HepG2 (cell line): ENCODE results near the gene EYA3. TPM values are rescaled to one million over a fixed set of nuclear protein-coding genes. Genes with fewer than 3 reads are reported as not detected.

Experiments used
- ASH2L ChIP-seq: fragments of 300-600, 200-600 bp; sonication (generic); IDR thresholded peaks from 2 replicates; pipeline ENCODE4 v1.7.0; 2017; ENCODE audit warnings: low read depth, mild to moderate bottlenecking, moderate library complexity, mixed read lengths, low read length; ENCODE audit not compliant: insufficient read length
- SAFB2 ChIP-seq: sonication (generic); formaldehyde crosslinking; IDR thresholded peaks from 2 replicates; pipeline ENCODE4 v1.5.1; 2020; ENCODE audit warnings: missing genetic modification reagents, low read depth, mild to moderate bottlenecking, borderline replicate concordance
- SOX13 ChIP-seq, 3 experiments: fragments of 450-650 bp in 1 of 3; sonication (generic) in 1 of 3; formaldehyde crosslinking in 1 of 3; IDR thresholded peaks in 2 of 3; conservative IDR thresholded peaks in 1 of 3; 2 replicates each; pipeline versions ENCODE4 v1.5.0 to v1.6.1; 2016 to 2020; ENCODE audit warnings: antibody characterized with exemption in 1 of 3, mild to moderate bottlenecking in 1 of 3, missing compliant biosample characterization in 1 of 3, missing genetic modification reagents in 1 of 3, moderate library complexity in 1 of 3
- YY1 ChIP-seq: IDR thresholded peaks from 2 replicates; pipeline ENCODE4 v1.6.1; 2011; ENCODE audit warnings: low read length, low read depth, moderate library complexity, mild to moderate bottlenecking; ENCODE audit not compliant: insufficient read depth, insufficient replicate concordance
- ZBTB37 ChIP-seq: sonication (generic); formaldehyde crosslinking; IDR thresholded peaks from 2 replicates; pipeline ENCODE4 v1.4.0; 2020; ENCODE audit warnings: mild to moderate bottlenecking, missing genetic modification reagents
- ZMYM2 ChIP-seq: sonication (generic); formaldehyde crosslinking; IDR thresholded peaks from 2 replicates; pipeline ENCODE4 v1.8.0; 2022; ENCODE audit warnings: mild to moderate bottlenecking, missing genetic modification reagents
- ZNF274 ChIP-seq: sonication (generic); formaldehyde crosslinking; IDR thresholded peaks from 2 replicates; pipeline ENCODE4 v1.5.1; 2020; ENCODE audit warnings: mild to moderate bottlenecking, missing genetic modification reagents
- polyA plus RNA-seq, 8 experiments: library from polyadenylated mRNA; depleted of rRNA in 3 of 8; stranded (reverse) in 7 of 8; unstranded in 1 of 8; fragments of >200 nt; fragmentation: Illumina TruSeq in 4 of 8; extraction: Trizol in 4 of 8; gene quantifications; 2 replicates each; pipeline versions ENCODE4 v1.2.1 to v1.2.3, GENCODE V29; 2011 to 2016; ENCODE audit warnings: low read depth in 4 of 8, missing spikeins in 1 of 8, mixed read lengths in 1 of 8; ENCODE audit not compliant: insufficient read depth in 1 of 8
- total RNA-seq, 5 experiments: library from RNA; depleted of rRNA; stranded (reverse); fragments of >200 nt; fragmentation: Illumina TruSeq; extraction: Trizol; gene quantifications; 2 replicates each; pipeline ENCODE4 v1.2.3, GENCODE V29; 2016; ENCODE audit warnings: low read depth in 1 of 5
- TF ChIP-seq, protein P1 (sequence below): sonication (generic); formaldehyde crosslinking; IDR thresholded peaks from 2 replicates; pipeline ENCODE4 v1.8.1; 2023; ENCODE audit warnings: mild to moderate bottlenecking, missing genetic modification reagents
- TF ChIP-seq, protein P2 (sequence below): sonication (generic); formaldehyde crosslinking; IDR thresholded peaks from 2 replicates; pipeline ENCODE4 v1.5.1; 2020; ENCODE audit warnings: mild to moderate bottlenecking, missing genetic modification reagents

The EYA3 gene
- total and polyA plus RNA-seq, 2 of the 13 experiments (the other 11 are each of a cell fraction or from before 2014, with no cell fraction given), result 13.9 to 19.7 TPM

DNA sequence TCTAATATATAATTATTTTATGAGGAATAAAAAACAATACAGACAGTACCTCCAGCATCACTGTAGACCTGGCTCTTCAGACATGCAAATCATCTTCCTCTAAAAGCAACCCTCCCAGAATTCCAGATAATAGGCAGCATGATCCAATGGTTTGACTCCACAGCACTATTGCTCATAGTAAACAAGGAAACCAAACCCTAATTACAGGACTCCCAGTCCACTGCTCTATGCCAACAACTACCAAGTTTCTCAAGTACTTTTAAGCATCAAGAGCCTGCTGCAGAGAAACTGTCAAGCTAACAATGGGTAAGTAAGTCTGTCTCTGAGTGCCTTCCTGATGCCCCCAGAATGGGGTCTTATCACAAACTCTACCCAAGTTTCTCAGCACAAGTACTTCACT lies 57.2 kb downstream of the EYA3 start (continued):
- TF ChIP-seq ZNF274 (CRISPR knock-in tag) (no peak), SOX13 (IDR thresholded peaks at IDR 0.05) (no peak), SOX13 (CRISPR knock-in tag; conservative IDR thresholded peaks at IDR 0.05 in 1 of 2, IDR thresholded peaks at IDR 0.05 in 1 of 2) (no peak), ZMYM2 (no peak), SAFB2 (no peak), ASH2L (no peak), YY1 (no peak), ZBTB37 (no peak)
- TF ChIP-seq, protein P1, sequence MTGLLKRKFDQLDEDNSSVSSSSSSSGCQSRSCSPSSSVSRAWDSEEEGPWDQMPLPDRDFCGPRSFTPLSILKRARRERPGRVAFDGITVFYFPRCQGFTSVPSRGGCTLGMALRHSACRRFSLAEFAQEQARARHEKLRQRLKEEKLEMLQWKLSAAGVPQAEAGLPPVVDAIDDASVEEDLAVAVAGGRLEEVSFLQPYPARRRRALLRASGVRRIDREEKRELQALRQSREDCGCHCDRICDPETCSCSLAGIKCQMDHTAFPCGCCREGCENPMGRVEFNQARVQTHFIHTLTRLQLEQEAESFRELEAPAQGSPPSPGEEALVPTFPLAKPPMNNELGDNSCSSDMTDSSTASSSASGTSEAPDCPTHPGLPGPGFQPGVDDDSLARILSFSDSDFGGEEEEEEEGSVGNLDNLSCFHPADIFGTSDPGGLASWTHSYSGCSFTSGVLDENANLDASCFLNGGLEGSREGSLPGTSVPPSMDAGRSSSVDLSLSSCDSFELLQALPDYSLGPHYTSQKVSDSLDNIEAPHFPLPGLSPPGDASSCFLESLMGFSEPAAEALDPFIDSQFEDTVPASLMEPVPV, result no peak
- TF ChIP-seq, protein P2, sequence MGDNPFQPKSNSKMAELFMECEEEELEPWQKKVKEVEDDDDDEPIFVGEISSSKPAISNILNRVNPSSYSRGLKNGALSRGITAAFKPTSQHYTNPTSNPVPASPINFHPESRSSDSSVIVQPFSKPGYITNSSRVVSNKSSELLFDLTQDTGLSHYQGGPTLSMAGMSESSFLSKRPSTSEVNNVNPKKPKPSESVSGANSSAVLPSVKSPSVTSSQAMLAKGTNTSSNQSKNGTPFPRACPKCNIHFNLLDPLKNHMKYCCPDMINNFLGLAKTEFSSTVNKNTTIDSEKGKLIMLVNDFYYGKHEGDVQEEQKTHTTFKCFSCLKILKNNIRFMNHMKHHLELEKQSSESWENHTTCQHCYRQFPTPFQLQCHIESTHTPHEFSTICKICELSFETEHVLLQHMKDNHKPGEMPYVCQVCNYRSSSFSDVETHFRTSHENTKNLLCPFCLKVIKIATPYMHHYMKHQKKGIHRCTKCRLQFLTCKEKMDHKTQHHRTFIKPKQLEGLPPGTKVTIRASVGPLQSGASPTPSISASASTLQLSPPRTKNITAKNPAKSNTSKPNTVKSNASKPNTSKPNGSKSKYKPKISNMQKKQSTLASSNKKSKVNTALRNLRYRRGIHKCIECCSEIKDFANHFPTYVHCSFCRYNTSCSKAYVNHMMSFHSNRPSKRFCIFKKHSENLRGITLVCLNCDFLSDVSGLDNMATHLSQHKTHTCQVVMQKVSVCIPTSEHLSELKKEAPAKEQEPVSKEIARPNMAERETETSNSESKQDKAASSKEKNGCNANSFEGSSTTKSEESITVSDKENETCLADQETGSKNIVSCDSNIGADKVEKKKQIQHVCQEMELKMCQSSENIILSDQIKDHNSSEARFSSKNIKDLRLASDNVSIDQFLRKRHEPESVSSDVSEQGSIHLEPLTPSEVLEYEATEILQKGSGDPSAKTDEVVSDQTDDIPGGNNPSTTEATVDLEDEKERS, result no peak
- TF ChIP-seq, all 625 proteins: peak for 0
